CD4-positive, alpha-beta T cell treated with Interleukin-12 subunit alpha and Interleukin-12 subunit beta, for 1 hour (primary cell): ENCODE measurements around the gene TIMM22.
A peak's percentile ranks its signal among the peaks of the same experiment; 100 is the strongest.
"Not testable (repeated sequence)": the region's sequence is repeated elsewhere in the genome, so short reads cannot be mapped to it uniquely, and the experiment has no call there.

Experiments used
- DNase-seq: peaks from one replicate; pipeline ENCODE4 v3.0.0-alpha.2; 2020

Gene TIMM22

DNA sequence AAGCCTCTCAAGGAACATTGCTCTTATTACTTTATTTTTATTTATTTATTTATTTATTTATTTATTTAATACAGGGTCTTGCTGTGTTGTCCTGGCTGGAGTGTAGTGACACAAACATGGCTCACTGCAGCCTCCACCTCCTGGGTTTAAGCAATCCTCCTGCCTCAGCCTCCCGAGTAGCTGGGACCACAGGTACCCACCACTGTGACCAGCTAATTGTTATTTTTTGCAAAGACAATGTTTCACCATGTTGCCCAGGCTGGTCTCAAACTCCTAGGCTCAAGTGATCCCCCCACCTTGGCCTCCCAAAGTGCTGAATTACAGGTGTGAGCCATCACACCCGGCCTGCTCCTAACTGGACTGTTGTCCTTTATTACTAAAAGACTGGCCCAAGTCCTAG is 22.2 kb upstream of the TIMM22 start:
- not testable (repeated sequence) for DNase-seq

DNA sequence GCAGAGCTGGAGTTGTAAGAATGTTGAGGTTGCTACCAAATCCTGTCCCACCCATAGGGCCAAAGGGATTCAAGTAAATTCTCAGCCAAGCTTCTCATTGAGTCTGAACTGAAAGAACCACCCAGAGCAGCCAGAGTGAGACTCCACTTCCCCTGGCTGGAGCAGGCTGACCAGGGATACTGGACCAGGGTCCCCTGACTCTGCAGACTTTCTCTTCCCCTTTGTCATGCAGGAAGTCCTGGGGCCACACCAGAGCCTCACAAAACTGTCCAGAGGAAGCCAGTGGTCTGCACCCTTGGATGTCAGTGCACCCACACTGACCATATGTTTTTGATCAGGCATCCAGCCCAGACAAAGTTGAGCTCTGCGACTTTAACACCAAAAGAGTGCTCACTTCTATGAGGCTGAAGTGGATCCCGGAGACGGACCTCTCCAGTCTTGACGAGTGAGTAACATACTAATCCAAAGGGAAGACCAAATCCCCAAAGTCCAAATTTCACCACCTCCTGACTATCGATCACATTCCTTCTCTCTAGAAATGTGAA is 21.5 kb upstream of the TIMM22 start:
- no peak for DNase-seq

DNA sequence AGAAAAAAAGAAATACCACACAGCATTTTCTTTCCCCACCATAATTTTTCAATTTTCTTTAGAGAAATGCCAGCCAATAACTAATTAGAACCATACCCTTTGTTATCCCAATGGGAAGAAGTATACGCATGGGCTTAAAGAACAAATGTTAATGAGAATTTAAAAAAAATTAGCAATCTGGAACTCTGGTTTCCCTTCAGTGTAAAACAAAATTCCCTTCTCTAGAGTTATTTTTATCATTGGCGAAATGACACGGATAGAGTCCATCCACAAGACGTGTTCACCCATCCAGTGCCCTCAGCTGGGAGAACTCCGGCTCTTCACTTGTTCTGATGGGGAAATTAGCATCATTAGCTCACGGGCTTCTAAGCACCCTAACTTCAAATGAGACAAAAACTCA is 20.6 kb upstream of the TIMM22 start:
- no peak for DNase-seq

- no peak for DNase-seq
These were observed 19.8 kb upstream of the TIMM22 start for GRCh38 chr17:977166-977565.

GRCh38 chr17:978103-979093 is 18.5 kb upstream of the TIMM22 start:
- DNase-seq: no peak

DNA sequence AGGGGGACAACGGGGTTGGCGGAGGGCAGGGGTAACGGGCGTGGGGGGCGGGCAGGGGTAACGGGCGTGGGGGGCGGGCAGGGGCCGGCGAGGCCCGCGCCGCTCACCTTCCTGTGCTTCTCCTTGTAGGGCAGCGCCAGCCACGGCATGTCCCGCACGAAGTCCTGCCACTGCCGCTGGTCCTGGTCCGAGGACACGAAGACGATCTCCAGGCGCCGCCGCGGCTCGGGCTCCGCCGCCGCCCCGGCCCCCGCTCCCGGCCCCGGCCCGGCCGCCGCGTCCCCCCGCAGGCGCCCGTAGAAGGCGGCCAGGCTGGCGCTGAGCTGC is 17.8 kb upstream of the TIMM22 start:
- no peak for DNase-seq

- peak; percentile 85 for DNase-seq
These were observed 17.2 kb upstream of the TIMM22 start, which contains the start of gene NXN for GRCh38 chr17:979539-980405. TSS of gene NXN (minus strand) at chr17:979776.

DNA sequence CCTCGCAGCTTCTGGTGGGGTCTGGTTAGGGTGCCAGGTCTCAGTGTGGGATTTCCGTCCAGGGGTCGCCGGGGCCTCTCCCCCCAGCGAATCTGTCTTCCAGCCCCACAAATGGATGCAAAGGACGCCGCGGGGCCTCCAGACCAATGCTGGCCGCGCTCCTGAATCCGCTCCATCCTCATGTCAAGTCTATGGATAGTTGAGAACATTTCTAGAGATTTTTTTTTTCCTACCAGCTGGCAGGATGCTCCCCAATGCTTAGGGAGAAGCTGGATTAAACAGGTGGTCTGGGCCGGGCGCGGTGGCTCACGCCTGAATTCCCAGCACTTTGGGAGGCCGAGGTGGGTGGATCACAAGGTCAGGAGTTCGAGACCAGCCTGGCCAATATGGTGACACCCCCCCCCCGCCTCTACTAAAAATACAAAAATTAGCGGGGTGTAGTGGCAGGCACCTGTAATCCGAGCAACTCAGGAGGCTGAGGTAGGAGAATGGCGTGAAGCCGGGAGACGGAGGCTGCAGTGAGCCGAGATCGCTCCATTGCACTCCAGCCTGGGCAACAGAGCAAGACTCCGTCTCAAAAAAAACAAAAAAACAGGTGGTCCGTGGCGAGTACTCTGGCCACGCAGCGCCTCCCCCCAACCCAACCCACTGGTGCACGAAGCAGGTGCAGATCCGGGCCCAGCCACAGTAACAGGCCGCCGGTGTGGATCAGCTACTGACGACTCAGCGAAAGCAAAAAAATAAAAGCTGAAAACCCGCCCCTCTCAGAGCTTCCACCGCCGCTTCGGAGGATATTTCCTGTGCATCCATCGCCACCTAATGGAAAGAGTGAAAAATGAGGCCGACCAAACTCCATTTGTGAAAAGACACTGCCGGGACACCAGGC is 16.3 kb upstream of the TIMM22 start:
- peak; percentile 88 for DNase-seq

- no peak for DNase-seq
These were observed 15.7 kb upstream of the TIMM22 start for GRCh38 chr17:981292-981658.

DNA sequence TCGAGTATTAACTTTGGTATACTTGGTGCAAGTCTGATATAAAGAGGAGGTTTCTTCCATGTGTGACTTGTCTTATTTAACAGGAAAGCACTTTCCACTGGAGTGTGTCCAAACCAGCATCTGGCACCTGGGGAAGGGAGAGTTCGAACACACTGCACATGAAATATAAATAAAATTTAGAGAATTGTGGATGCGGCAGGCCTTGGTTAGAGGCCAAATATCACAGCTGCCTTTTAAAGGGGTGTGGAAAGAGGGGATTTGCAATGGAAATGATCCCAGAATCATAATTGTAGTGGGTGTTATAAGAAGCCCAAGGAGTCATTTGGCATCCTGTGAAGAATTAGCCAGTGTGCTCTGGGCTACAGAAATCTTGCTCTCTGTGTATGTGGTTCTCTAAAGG is 13.0 kb upstream of the TIMM22 start:
- DNase-seq: no peak

- no peak for DNase-seq
These were observed 10.5 kb upstream of the TIMM22 start for GRCh38 chr17:986322-986929.

DNA sequence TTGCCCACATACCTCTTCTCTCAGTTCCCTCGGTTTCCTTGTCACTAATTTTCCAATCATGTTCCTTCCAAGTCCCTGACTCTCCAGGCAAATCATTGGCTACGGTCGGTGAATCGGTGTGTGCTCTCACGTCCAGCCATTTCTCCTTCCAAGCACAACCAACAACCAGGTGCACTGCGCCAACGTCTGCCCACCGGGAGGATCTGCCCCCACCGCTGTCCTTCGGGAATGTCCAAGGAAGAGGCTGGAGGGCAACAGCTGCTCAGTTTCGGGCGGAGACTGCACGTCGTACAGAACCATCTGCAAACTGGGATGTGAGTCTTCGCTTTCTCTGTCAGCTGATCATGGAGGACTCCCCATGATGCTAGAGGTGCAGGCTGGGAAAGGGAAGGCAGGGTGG is 9.0 kb upstream of the TIMM22 start:
- no peak for DNase-seq

GRCh38 chr17:988561-988960 is 8.4 kb upstream of the TIMM22 start:
- DNase-seq: no peak

DNA sequence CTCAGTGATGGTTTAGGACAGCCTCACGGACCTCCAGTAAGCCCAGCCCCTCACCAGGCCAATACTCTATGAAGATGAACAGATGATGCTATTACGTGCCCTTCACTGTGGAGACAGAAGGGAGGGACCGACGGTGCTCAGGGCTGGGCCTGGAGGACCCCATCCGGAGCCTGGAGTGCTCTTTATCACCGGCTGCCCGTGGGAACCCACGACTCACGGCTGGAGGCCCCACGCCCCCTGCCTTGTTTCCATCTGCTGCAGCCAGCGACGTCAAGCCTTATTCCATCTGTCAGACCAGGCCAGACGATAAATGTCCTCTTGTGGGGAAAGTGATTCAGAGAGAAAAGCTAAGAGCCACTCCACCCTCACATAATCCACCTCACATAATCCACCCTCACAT is 4.0 kb upstream of the TIMM22 start:
- DNase-seq: no peak

DNA sequence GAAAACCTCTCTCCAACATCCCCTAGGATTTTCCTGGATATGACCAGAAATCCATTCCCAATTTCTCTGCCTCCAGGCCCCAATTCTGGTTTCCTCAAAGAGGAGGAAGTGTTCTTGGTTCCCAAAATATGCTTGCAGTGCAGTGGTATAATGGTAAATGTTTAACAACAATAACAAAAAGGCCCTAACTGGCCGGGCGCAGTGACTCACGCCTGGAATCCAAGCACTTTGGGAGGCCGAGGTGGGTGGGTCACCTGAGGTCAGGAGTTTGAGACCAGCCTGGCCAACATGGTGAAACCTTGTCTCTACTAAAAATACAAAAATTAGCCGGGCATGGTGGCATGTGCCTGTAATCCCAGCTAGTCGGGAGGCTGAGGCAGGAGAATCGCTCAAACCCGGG is 1.6 kb upstream of the TIMM22 start:
- not testable (repeated sequence) for DNase-seq

DNA sequence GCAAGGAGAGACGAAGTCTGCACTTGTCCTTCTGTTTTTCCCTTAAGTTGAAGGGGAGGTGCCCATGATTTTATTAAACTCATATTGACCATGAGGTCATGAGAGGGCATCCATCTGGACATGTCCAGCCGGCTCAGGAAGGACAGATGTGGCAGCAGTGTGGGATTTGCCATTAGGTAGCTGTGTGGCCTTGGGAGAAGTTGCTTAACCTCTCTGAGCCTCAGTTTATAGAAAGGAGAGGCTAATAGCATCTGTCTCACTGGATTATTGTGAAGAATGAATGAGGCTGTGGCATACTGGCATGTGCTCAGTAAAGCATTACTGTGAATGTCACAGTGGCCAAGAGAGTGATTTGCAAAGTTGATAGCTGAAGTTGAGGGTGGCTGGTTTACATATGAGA is 1.2 kb downstream of the TIMM22 start:
- DNase-seq: no peak

DNA sequence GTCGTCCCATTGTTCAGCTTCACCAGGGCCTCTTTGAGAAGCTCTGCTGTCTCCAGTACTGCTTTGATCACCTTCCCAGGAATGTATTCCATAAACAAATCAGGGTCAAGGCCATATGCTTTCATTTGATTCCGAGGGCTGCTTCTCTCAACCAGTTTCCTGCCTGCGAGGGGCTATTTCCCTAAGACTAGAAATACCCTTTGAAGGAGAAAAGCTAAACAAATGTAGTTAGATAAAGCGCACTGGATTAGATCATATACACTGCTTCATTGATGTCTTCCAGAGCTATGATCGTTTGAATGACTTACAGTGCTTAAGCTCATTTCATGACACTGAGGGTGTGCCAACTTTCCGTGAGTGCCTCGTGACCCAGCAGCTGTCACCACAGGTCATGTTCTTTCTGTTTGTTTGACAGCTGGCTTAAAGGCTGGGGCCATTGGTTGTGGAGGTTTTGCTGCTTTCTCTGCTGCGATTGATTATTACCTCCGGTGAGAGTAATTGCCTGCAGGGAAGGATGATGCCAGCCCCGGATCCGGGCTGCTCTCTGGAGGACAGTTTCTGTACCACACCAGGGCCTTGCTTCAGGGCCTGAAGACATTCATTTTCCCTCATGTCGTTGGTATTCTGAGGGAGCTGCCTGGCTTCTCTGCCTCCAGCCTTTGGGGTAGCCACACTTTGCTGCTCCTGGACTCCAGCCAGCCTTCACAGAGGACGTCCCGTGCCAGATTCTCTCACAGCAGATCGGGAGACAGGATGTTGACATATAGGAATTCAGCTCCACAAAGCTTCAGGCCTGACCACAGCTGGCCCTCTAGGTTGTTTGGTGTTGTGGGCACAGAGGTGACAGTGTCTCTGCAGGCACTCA is 3.9 kb downstream of the TIMM22 start:
- DNase-seq: no peak

DNA sequence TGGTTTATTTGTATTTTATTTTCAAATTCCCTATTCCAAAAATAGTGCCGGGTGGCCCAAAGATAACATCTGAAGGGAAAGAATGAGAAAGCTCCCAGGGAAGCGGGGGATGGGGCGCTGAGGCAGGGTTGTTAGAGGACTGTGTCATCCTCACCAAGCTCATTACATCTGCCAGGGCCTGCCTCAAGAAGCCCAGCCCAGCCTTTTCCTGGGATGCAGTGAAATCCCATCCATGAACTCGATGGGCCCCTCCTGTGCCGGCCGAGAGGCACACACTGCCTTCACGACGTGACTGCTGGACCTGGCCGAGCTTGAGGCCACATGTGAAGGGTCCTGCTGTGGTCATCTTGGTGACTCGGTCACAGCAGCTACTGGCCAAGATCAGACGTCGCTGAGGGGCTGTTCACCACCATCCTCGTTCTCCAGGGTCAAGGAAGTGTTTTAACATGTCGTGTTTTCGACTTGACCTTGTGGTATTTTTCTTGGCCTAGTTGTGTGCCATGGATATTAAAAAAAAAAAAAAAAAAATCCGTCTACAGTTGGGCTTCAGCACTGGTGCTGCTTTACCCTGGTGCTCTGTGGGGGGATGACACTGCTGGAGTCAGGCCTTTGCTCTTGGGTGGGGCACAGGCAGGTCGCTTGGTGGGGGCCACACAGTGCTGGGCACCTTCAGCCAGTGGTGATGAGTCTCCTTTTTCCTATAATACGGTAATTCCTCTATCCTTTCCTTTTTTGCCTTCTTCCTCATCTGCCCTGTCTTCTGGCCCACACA is 4.9 kb downstream of the TIMM22 start:
- no peak for DNase-seq

GRCh38 chr17:1002412-1002753 is 5.5 kb downstream of the TIMM22 start:
- DNase-seq: no peak

DNA sequence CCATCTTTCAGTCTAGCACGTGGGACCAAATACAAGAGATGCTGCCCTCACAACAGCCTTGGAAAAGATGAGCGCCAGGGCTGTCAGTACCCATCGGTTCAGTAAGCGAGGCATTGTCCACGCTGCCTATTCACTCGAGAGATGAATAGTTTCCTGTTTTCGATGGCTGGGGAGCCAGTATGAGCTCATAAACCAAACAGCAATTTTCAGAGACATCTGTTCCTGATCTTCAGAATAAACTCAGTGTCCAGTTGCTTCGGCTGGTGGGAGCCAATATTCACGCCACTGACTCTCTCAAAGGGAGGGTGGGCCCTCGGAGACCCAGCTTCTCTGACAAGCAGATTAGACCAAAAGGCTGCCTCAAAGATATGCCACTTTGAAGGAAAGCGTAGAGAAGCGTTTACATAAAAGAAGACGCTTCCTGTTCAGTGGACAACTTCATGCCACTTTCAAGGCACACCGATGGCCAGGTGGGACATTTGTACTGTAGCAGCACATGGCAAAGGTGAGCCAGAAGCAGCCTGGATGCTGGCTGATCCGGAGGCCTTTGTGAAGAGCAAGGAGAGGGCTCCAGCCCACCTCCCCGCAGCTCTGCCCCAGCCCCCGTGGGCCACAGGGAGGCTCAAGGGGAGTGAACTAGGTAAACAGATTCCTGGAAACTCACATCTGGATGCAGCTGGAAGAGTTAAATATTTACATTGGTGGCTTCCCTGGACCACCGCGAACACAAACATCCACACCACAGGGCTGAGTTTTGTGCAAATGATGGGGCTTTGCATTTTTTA is 6.0 kb downstream of the TIMM22 start:
- DNase-seq: no peak
